Uterus (tissue), 4 donors: ENCODE measurements around the gene TRIL. TPM values are rescaled to one million over a fixed set of nuclear protein-coding genes. Genes with fewer than 3 reads are reported as not detected.

Experiments
- DNase-seq, 2 donors: peaks; one replicate each; pipeline ENCODE4 v3.0.0-alpha.2; 2019 to 2020
- H3K27ac ChIP-seq, 2 donors: fragments of 200-600 bp; sonication (generic); 1 replicate in 1 of 2; 2 replicates in 1 of 2; pipeline ENCODE4 v1.5.1; 2016 to 2018
- H3K27me3 ChIP-seq, 2 donors: fragments of 200-600 bp; sonication (generic); one replicate each; pipeline ENCODE4 v1.5.1; 2018 to 2019; ENCODE audit warnings: control low read depth in 1 of 2
- H3K36me3 ChIP-seq, 2 donors: fragments of 200-600 bp; sonication (generic); one replicate each; pipeline ENCODE4 v1.5.1; 2019; ENCODE audit warnings: control low read depth in 1 of 2
- H3K4me1 ChIP-seq, 2 donors: fragments of 200-600 bp; sonication (generic); one replicate each; pipeline ENCODE4 v1.5.1; 2018 to 2019; ENCODE audit warnings: control low read depth in 1 of 2
- H3K4me3 ChIP-seq, 2 donors: fragments of 200-600 bp; sonication (generic); 1 replicate in 1 of 2; 2 replicates in 1 of 2; pipeline ENCODE4 v1.5.1; 2018 to 2019; ENCODE audit warnings: mild to moderate bottlenecking in 1 of 2
- H3K9me3 ChIP-seq, 2 donors: fragments of 200-600 bp; sonication (generic); one replicate each; pipeline ENCODE4 v1.5.1; 2019; ENCODE audit warnings: control low read depth in 1 of 2
- CTCF ChIP-seq, 4 experiments: fragments of 200-600 bp in 2 of 4; fragments of 450-650 bp in 2 of 4; sonication (generic) in 2 of 4; IDR thresholded peaks; one replicate each; pipeline ENCODE4 v1.5.1; 2016 to 2019; ENCODE audit warnings: antibody characterized with exemption in 4 of 4, mild to moderate bottlenecking in 2 of 4, moderate library complexity in 1 of 4
- POLR2A ChIP-seq, 2 donors: fragments of 450-650 bp; IDR thresholded peaks; one replicate each; pipeline ENCODE4 v1.6.1; 2016; ENCODE audit warnings: antibody characterized with exemption in 2 of 2, mild to moderate bottlenecking in 1 of 2, moderate library complexity in 1 of 2
- intact Hi-C: fragments of 100-400 bp; cut with DNase I; formaldehyde crosslinking; loops from one replicate; pipeline ENCODE4 v1.15.1; 2023; ENCODE audit warnings: low total_unique reads
- total RNA-seq, 4 donors: library from RNA; depleted of rRNA in 3 of 4; stranded (reverse); fragments of >200 nt in 3 of 4; gene quantifications; one replicate each; pipeline versions ENCODE4 v1.1.0 to v1.2.4, GENCODE V29; 2014 to 2023
- donor health status: DM: yes; HTN: yes; CAD: no.

TRIL gene
- total RNA-seq, 4 donors from 2014 or later: 6.2 to 23.5 (median 10.1) TPM

DNA sequence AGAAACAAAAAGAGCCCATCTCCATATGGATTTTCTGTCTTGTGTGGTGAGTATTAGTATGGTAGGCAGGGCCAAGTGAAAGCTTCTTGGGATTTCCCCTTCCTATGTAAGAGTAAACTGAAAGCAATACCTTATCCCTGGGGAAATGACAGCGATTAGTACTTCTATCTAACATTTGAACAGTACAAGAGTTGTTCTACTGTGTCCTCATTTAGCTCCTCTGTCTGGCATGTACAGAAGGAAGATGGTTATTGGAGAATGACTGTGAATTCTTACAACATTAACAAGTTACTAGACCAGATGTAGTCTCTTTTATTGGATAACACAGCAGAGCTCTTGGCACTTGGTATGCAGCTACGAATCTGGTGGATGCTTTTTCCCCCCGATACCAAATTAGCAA lies 17.9 kb upstream of the TRIL start:
- intact Hi-C loops: no loop called here
- no peak for DNase-seq

DNA sequence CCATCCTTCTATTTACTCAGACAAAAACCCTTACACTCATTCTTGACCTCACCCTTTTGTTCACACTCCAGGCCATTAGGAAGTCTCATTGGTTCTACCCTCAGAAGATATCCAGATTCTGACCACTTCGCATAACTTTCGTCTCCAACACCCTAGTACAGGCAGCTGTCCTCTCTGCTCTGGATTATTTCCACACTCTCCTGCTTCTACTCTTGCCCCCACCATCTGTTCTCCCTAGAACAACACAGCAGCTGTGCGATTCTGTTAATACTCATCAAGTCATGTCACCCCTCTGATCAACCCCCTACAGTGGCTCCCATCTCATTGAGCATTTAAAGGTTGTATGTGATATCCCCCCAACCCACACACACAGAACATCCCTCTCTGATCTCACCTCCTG lies 15.5 kb upstream of the TRIL start:
- DNase-seq: no peak
- H3K4me3 ChIP-seq: no peak overlapping the region
- no peaks in the 10 kb centered on the region for H3K36me3 ChIP-seq
- H3K4me1 ChIP-seq: no peaks in the 10 kb centered on the region
- intact Hi-C loops: no loop called here
- TF ChIP-seq CTCF (IDR thresholded peaks at IDR 0.05): no peak
- TF ChIP-seq POLR2A (IDR thresholded peaks at IDR 0.05): no peak
- no peaks in the 10 kb centered on the region for H3K9me3 ChIP-seq
- no peaks in the 10 kb centered on the region for H3K27me3 ChIP-seq
- H3K27ac ChIP-seq: no peak overlapping the region

More for the DNA sequence above, 17.9 kb upstream of the TRIL start:
- no peaks in the 10 kb centered on the region for H3K36me3 ChIP-seq
- H3K4me3 ChIP-seq: no peak overlapping the region
- H3K27ac ChIP-seq: no peak overlapping the region
- no peaks in the 10 kb centered on the region for H3K9me3 ChIP-seq
- no peaks in the 10 kb centered on the region for H3K27me3 ChIP-seq
- TF ChIP-seq POLR2A (IDR thresholded peaks at IDR 0.05) (no peak), CTCF (IDR thresholded peaks at IDR 0.05) (no peak)
- H3K4me1 ChIP-seq: no peaks in the 10 kb centered on the region

DNA sequence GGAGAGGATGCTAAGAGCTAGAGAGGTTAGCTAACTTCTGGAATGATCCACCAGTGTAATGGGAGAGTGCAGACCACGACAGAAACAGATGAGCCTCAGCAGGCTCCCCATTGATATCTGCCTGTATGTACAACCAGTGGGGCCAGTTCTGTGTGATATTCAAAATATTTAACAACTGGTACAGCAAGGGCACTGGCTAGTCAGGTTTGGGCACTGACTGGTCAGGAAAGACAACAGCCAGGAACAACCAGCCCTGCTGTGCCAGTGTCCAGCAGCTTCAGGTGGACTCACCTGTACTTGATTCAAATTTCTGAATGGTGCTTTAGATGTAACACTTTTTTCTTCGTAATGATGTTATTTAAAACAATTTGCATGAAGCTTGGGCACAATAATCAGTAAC lies 5.9 kb upstream of the TRIL start:
- intact Hi-C loops: no loop called here
- H3K9me3 ChIP-seq: no peaks in the 10 kb centered on the region

DNA sequence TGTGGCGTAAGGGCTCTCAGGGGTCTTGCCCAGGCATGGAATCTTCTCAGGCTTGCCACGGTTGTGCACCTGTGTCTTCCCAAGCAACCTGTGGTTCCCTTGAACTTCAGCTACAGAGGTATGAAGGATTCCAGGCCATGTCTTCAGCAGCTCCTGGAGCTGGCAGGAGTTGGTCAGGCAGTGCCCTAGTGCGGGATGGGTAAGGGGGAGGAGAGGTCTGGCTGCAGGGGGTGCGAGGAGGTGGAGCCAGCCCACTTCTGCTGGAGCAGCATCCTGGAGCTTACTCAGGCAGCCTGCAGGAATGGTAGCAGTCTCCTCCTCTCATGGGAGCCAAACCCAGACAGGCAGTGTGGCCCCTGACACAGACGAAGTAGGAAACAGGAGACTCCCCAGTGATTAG lies 3.8 kb upstream of the TRIL start:
- intact Hi-C loops: no loop called here
- H3K4me3 ChIP-seq: no peak overlapping the region
- no peak for DNase-seq
- H3K9me3 ChIP-seq: no peaks in the 10 kb centered on the region
- no peak overlapping the region for H3K27ac ChIP-seq
- TF ChIP-seq CTCF (IDR thresholded peaks at IDR 0.05) (no peak), POLR2A (IDR thresholded peaks at IDR 0.05) (no peak)
- H3K4me1 ChIP-seq: peaks cover 0 to 7% of the 10 kb centered on the region in 2 donors
- no peaks in the 10 kb centered on the region for H3K36me3 ChIP-seq
- H3K27me3 ChIP-seq: no peaks in the 10 kb centered on the region

More for the DNA sequence above, 5.9 kb upstream of the TRIL start:
- Histone ChIP-seq H3K4me1 (no peaks in the 10 kb centered on the region), H3K27ac (no peak overlapping the region), H3K36me3 (no peaks in the 10 kb centered on the region), H3K4me3 (no peak overlapping the region), H3K27me3 (no peaks in the 10 kb centered on the region)
- no peak for TF ChIP-seq CTCF (IDR thresholded peaks at IDR 0.05)
- no peak for TF ChIP-seq POLR2A (IDR thresholded peaks at IDR 0.05)
- no peak for DNase-seq

GRCh38 chr7:28960071-28960840 lies 2.1 kb upstream of the TRIL start:
- Histone ChIP-seq H3K4me1 (peaks cover 0 to 15% of the 10 kb centered on the region in 2 donors), H3K36me3 (no peaks in the 10 kb centered on the region), H3K4me3 (no peak overlapping the region), H3K27me3 (no peaks in the 10 kb centered on the region), H3K9me3 (no peaks in the 10 kb centered on the region), H3K27ac (no peak overlapping the region)
- TF ChIP-seq CTCF (IDR thresholded peaks at IDR 0.05) (no peak), POLR2A (IDR thresholded peaks at IDR 0.05) (no peak)
- no peak for DNase-seq
- intact Hi-C loops: no loop called here
